Measurements from ENCODE around the gene MYH10. TPM values are rescaled to one million over a fixed set of nuclear protein-coding genes. Genes with fewer than 3 reads are reported as not detected.

MYH10 gene
- total RNA-seq, 1 experiment from 2014 or later, result 251 TPM

- no peak overlapping the region for H3K27ac Mint-ChIP-seq
- peaks cover 9 to 10% of the 10 kb centered on the region in 2 experiments; a peak in 2 of 4 replicates for H3K4me1 Mint-ChIP-seq
- Histone ChIP-seq H3K4ac (ENCODE audit: low read depth, low read length) (no peak overlapping the region), H3K9ac (ENCODE audit: extremely low read depth, insufficient read length, low read length) (no peak overlapping the region), H2BK5ac (ENCODE audit: insufficient read length, low read length) (no peak overlapping the region), H3K18ac (ENCODE audit: insufficient read length, low read depth, low read length) (no peak overlapping the region), H3K9me3 (ENCODE audit: control insufficient read depth, low read depth, low read length) (no peaks in the 10 kb centered on the region), H2BK120ac (ENCODE audit: low read depth, low read length, poor library complexity, severe bottlenecking) (no peak overlapping the region), H3K27ac (ENCODE audit: insufficient read length, low read depth, low read length) (no peak overlapping the region), H4K20me1 (ENCODE audit: control insufficient read depth, insufficient read depth, insufficient read length) (no peaks in the 10 kb centered on the region), H3K4me1 (ENCODE audit: insufficient read depth, low read length) (no peaks in the 10 kb centered on the region), H3K14ac (ENCODE audit: insufficient read depth, low read length) (no peak overlapping the region), H2AFZ (ENCODE audit: low read length) (no peak overlapping the region), H3K79me1 (ENCODE audit: insufficient read depth, low read depth, low read length, poor library complexity, severe bottlenecking) (no peaks in the 10 kb centered on the region), H3K4me2 (ENCODE audit: insufficient read depth, insufficient read length, low read length) (no peak overlapping the region), H3K23me2 (ENCODE audit: insufficient read length, low read depth, low read length, poor library complexity, severe bottlenecking) (no peaks in the 10 kb centered on the region), H3K23ac (ENCODE audit: insufficient read length, low read depth, low read length) (no peak overlapping the region), H2BK12ac (ENCODE audit: insufficient read length, low read depth, low read length) (no peak overlapping the region), H4K5ac (ENCODE audit: insufficient read length, low read depth, low read length) (no peak overlapping the region), H4K91ac (ENCODE audit: insufficient read length, low read depth, low read length) (no peak overlapping the region), H3K27me3 (ENCODE audit: insufficient read depth, low read length) (no peaks in the 10 kb centered on the region), H2BK20ac (ENCODE audit: low read depth, low read length, poor library complexity, severe bottlenecking) (no peak overlapping the region), H3K79me2 (ENCODE audit: insufficient read depth, low read length) (no peaks in the 10 kb centered on the region; the same call in 1 of the 2 replicates), H3T11ph (ENCODE audit: low read length) (no peak overlapping the region), H3K56ac (ENCODE audit: insufficient read length, low read depth, low read length) (no peak overlapping the region), H2AK5ac (ENCODE audit: insufficient read length, low read length) (no peak overlapping the region), H2BK15ac (ENCODE audit: low read depth, low read length) (no peak overlapping the region), H4K8ac (replicated peaks; ENCODE audit: insufficient read length, low read depth, low read length) (no peak overlapping the region)
- H3K9me3 Mint-ChIP-seq, result no peaks in the 10 kb centered on the region
- peaks cover 17 to 53% (median 44%) of the 10 kb centered on the region in 3 experiments; a peak in 6 of 7 replicates for H3K36me3 Mint-ChIP-seq (ENCODE audit: insufficient read depth in 1 of 3, low read depth in 3 of 3)
- no peak for TF ChIP-seq CTCF (conservative IDR thresholded peaks at IDR 0.05)
- no CpG with 5 or more reads among the region's 3 CpGs for whole genome bisulfite sequencing (ENCODE audit: extremely low coverage, insufficient read length, low lambda C conversion rate)
- DNase-seq, result no peak
- H3K27me3 Mint-ChIP-seq (ENCODE audit: low read depth), result no peaks in the 10 kb centered on the region
- H3K4me3 Mint-ChIP-seq, result no peak overlapping the region
These were observed 182.2 kb downstream of the MYH10 start for GRCh38 chr17:8448310-8448709.
